Heart left ventricle (tissue), 16 donors: Measurements from ENCODE around the gene NEURL2. TPM values are rescaled to one million over a fixed set of nuclear protein-coding genes. Genes with fewer than 3 reads are reported as not detected.

ENCODE experiments used
- ATAC-seq, 4 donors: fragments of 200-7000 bp; cut with Tn5 transposase; one replicate each; pipeline ENCODE4 v1.9.1; 2020 to 2022; ENCODE audit warnings: moderate library complexity in 4 of 4, mild to moderate bottlenecking in 3 of 4, moderate number of reproducible peaks in 1 of 4
- DNase-seq, 5 donors: peaks; one replicate each; pipeline ENCODE4 v3.0.0-alpha.2; 2020
- H3K27ac ChIP-seq, 12 donors: fragments of 200-600 bp; sonication (generic) in 4 of 12; one replicate each; pipeline versions ENCODE4 v1.5.0 to v1.8.0; 2016 to 2022; ENCODE audit warnings: mild to moderate bottlenecking in 2 of 12
- H3K27me3 ChIP-seq, 9 donors: fragments of 200-600 bp; sonication (generic) in 2 of 9; one replicate each; pipeline versions ENCODE4 v1.5.1 to v1.8.0; 2016 to 2022; ENCODE audit warnings: mild to moderate bottlenecking in 3 of 9
- H3K36me3 ChIP-seq, 9 donors: fragments of 200-600 bp; sonication (generic) in 2 of 9; one replicate each; pipeline versions ENCODE4 v1.5.0 to v1.8.0; 2018 to 2022; ENCODE audit warnings: mild to moderate bottlenecking in 2 of 9
- H3K4me1 ChIP-seq, 12 donors: fragments of 200-600 bp; sonication (generic) in 4 of 12; one replicate each; pipeline versions ENCODE4 v1.5.0 to v1.8.0; 2016 to 2022; ENCODE audit warnings: mild to moderate bottlenecking in 3 of 12
- H3K4me3 ChIP-seq, 12 donors: fragments of 200-600 bp; sonication (generic) in 4 of 12; one replicate each; pipeline versions ENCODE4 v1.5.0 to v1.8.0; 2017 to 2022; ENCODE audit warnings: mild to moderate bottlenecking in 9 of 12, moderate library complexity in 4 of 12
- H3K9me3 ChIP-seq, 12 donors: fragments of 200-600 bp; sonication (generic) in 4 of 12; one replicate each; pipeline versions ENCODE4 v1.5.0 to v1.8.0; 2016 to 2022; ENCODE audit warnings: mild to moderate bottlenecking in 1 of 12
- POLR2A ChIP-seq, 2 donors: fragments of 450-650 bp; IDR thresholded peaks; one replicate each; pipeline ENCODE4 v1.6.1; 2017; ENCODE audit warnings: antibody characterized with exemption in 2 of 2, mild to moderate bottlenecking in 2 of 2, moderate library complexity in 2 of 2
- WGBS, 4 donors: extraction: QIAGEN DNeasy Blood & Tissue Kit in 2 of 4; methylation state at CpG; one replicate each; pipeline versions ENCODE4 v1.1.5 to v1.1.7; 2013 to 2018; 5-methylcytosine and 5-hydroxymethylcytosine counted together
- intact Hi-C, 10 donors: fragments of 100-400 bp; cut with DNase I; formaldehyde crosslinking; loops; one replicate each; pipeline versions ENCODE4 v1.11.1 to v1.14.2; 2022
- polyA plus RNA-seq, 2 donors: library from polyadenylated mRNA; stranded (reverse); fragments of 200-250 nt; gene quantifications; one replicate each; pipeline ENCODE4 v1.2.3, GENCODE V29; 2013
- total RNA-seq, 9 donors: library from RNA; depleted of rRNA in 2 of 9; stranded (reverse); fragments of >200 nt in 2 of 9; fragmentation: NEBNext Ultra II Directional in 3 of 9; extraction: Animal tissue kit (Norgen Biotek cat#: 25700) in 3 of 9; gene quantifications; one replicate each; pipeline versions ENCODE4 v1.1.0 to v1.2.4, GENCODE V29; 2016 to 2023
- TF ChIP-seq, protein P1 (sequence below), 12 donors: fragments of 200-600 bp; sonication (generic) in 4 of 12; IDR thresholded peaks; one replicate each; pipeline versions ENCODE4 v1.5.0 to v1.8.0; 2018 to 2022; ENCODE audit warnings: antibody characterized with exemption in 12 of 12, mild to moderate bottlenecking in 5 of 12
- donor health status: ischemic (EF 13 %, LVEDD 7.1; RV severe dilation, severe dysfunction).
- donor health status: healthy with polysubstance abuse.
- donor health status: DM: no; HTN: yes; CAD: no.
- donor health status: DM: no; HTN: no; CAD: no.
- donor health status: ischemic (EF 25% LVEDD 6.9; RV normal size, moderate dysfunction).
- donor health status: ischemic (EF 25% LVEDD 5.7; RV mildly dilated, moderate dysfunction).
- donor health status: healthy.
- donor health status: DM: yes; HTN: yes; CAD: no.
- donor health status: ischemic (EF 35%, LVEDD 5.7; RV mildly dilated, moderate dysfunction).
- donor health status: nonischemic (EF 11% LVEDD 7.7; RV severe dilation, severe dysfunction).
- donor health status: DM: yes; HTN: yes; CAD: no.
- donor health status: PGD.
- donor health status: ischemic (EF 29% LVEDD 5.4; RV normal size, mild dysfunction).
- donor health status: nonischemic (EF 23%, LVEDD 6.1; RV moderate dilation, normal function).

NEURL2 gene
- total and polyA plus RNA-seq, 11 donors = 3.0 to 14.8 (median 8.4) TPM

DNA sequence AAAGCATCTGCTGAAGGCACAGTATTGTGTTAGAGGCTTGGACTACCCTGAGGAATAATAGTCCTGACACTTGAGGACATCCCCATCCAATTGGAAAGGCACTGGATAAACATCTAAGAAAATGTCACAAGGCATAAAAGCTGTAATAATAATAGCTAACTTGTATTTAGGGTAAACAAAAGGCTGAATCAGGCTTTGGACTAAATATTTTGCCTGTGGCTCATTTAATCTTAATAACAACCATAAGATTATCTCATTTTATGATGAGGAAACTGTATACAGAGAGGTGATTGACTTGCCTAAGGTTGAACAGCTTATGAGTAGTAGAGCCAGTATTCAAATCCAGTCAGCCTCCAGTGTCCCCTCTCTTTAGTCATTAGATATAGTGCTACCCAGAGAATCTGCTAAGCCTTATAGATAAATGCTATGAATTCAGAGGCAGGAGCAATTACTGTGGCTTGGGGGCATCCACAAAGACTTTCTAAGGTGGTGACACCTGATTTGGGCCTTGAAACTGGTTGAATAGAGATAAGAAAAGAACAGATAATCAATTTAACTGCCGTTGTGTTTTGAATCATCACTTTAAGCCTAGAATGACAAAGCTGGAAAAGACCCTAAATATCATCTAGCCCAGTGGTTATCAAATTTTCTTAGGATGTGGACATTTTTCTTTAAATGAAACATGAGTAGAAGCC, 17.5 kb downstream of the NEURL2 start:
- intact Hi-C loops = no loop called here
- Histone ChIP-seq H3K4me1 (peaks cover 0 to 2% (median 0%) of the 10 kb centered on the region in 12 donors), H3K27me3 (no peaks in the 10 kb centered on the region), H3K36me3 (peaks cover 0 to 22% (median 18%) of the 10 kb centered on the region in 9 donors), H3K9me3 (no peaks in the 10 kb centered on the region), H3K27ac (no peak overlapping the region), H3K4me3 (no peak overlapping the region)
- ATAC-seq (no peak), DNase-seq (no peak)
- WGBS, 4 donors = 48 to 54% (median 51%) methylated on average over 1 of the region's 1 CpG
- no peak for TF ChIP-seq POLR2A (IDR thresholded peaks at IDR 0.05)
- TF ChIP-seq, protein P1, sequence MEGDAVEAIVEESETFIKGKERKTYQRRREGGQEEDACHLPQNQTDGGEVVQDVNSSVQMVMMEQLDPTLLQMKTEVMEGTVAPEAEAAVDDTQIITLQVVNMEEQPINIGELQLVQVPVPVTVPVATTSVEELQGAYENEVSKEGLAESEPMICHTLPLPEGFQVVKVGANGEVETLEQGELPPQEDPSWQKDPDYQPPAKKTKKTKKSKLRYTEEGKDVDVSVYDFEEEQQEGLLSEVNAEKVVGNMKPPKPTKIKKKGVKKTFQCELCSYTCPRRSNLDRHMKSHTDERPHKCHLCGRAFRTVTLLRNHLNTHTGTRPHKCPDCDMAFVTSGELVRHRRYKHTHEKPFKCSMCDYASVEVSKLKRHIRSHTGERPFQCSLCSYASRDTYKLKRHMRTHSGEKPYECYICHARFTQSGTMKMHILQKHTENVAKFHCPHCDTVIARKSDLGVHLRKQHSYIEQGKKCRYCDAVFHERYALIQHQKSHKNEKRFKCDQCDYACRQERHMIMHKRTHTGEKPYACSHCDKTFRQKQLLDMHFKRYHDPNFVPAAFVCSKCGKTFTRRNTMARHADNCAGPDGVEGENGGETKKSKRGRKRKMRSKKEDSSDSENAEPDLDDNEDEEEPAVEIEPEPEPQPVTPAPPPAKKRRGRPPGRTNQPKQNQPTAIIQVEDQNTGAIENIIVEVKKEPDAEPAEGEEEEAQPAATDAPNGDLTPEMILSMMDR (IDR thresholded peaks at IDR 0.05) = no peak

DNA sequence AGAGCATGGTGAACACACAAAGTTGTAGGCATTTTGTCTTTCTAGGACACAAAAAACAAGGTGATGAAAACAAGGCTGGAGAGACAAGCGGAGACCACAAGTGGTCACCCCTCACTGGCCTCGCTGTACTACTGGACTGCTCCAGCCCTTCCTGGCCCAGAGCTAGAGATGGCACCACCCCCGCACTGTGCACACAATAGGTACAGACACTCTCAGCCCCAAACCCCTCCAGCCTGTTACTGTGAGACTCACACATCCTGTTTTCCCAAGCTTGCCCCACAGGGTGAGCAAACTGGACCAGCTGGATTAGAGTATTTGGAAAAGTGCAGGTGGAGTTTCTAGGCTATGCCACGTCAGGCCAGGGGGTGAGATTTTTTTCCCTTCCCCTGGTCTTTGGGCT, 18.4 kb downstream of the NEURL2 start:
- peak in 1 of 4 donors; percentile 58 for ATAC-seq
- intact Hi-C loops = no loop called here
- peaks cover 0 to 13% (median 10%) of the 10 kb centered on the region in 9 donors for H3K36me3 ChIP-seq
- H3K4me1 ChIP-seq = no peaks in the 10 kb centered on the region
- no peaks in the 10 kb centered on the region for H3K27me3 ChIP-seq
- 80 to 91% (median 89%) methylated on average over 4 of the region's 4 CpGs for WGBS, 4 donors
- TF ChIP-seq, protein P1 (IDR thresholded peaks at IDR 0.05) = no peak
- no peak for TF ChIP-seq POLR2A (IDR thresholded peaks at IDR 0.05)
- H3K27ac ChIP-seq = no peak overlapping the region
- no peak overlapping the region for H3K4me3 ChIP-seq
- DNase-seq = no peak
- H3K9me3 ChIP-seq = no peaks in the 10 kb centered on the region

DNA sequence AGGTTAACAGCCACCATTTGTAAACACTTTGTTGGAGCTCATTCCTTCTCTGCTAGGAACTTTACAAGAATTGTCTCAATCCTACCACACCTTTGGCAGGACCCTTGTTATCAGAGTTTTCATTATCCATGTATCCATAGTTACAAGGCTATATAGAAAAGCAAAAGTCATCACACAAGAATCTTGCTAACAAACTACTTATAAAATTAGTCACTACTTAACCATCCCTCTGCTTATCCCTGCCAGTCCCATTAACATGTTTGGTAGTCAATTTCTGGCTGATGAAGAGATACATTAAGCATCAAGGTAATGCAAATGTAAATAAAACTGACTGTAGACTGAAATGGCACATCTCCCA, 23.2 kb downstream of the NEURL2 start:
- intact Hi-C loops = no loop called here
- TF ChIP-seq, protein P1 (IDR thresholded peaks at IDR 0.05) = no peak
- TF ChIP-seq POLR2A (IDR thresholded peaks at IDR 0.05) = no peak

DNA sequence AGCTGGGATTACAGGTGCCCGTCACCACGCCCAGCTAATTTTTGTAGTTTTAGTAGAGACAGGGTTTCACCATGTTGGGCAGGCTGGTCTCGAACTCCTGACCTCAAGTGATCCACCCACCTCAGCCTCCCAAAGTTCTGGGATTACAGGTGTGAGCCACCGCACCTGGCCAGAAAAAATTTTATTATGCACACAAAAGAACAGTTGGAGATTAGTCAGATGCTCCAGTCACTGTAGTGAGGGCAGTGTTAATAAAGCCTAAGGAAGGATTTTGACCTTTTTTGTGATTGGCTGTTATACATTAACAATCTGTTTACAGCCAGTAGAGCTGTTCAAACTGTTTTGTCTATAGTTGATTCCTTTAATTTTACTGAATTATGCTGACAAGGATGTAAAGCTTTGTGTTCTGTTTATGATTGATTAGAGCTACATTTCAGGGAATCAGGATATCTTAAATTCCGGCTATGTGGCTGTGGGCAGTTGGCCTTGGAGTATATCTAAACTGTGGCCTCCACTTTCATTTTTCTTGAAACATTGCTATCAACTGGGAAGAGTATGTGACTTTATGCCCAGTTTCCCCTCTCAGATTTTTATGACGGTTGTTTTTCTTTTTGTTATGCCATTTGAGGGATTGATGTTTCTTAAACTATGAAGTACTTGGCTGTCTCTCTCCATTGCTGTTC, 23.7 kb downstream of the NEURL2 start:
- 91 to 94% (median 92%) methylated on average over 6 of the region's 6 CpGs for WGBS, 4 donors
- no peak overlapping the region for H3K4me3 ChIP-seq
- H3K27me3 ChIP-seq = no peaks in the 10 kb centered on the region
- intact Hi-C loops = no loop called here
- H3K36me3 ChIP-seq = no peaks in the 10 kb centered on the region
- H3K4me1 ChIP-seq = no peaks in the 10 kb centered on the region
- DNase-seq (no peak), ATAC-seq (no peak)
- no peak overlapping the region for H3K27ac ChIP-seq
- H3K9me3 ChIP-seq = no peaks in the 10 kb centered on the region
- TF ChIP-seq POLR2A (IDR thresholded peaks at IDR 0.05) = no peak
- TF ChIP-seq, protein P1 (IDR thresholded peaks at IDR 0.05) = no peak

More for the DNA sequence above, 23.2 kb downstream of the NEURL2 start:
- no peak overlapping the region for H3K27ac ChIP-seq
- H3K4me3 ChIP-seq = no peak overlapping the region
- no peaks in the 10 kb centered on the region for H3K4me1 ChIP-seq
- H3K9me3 ChIP-seq = no peaks in the 10 kb centered on the region
- ATAC-seq (no peak), DNase-seq (no peak)
- peaks cover 0 to 2% (median 0%) of the 10 kb centered on the region in 9 donors for H3K36me3 ChIP-seq
- H3K27me3 ChIP-seq = no peaks in the 10 kb centered on the region
